AG04450 (cell line): ENCODE data around the gene CSRNP2. TPM values are rescaled to one million over a fixed set of nuclear protein-coding genes. Genes with fewer than 3 reads are reported as not detected.

Source experiments
- CTCF ChIA-PET: fragments of 300-600, 350-600 bp; formaldehyde crosslinking; extraction: SDS; loops from one replicate; lab custom pipeline; 2022; ENCODE audit warnings: antibody characterized with exemption, inconsistent platforms; lab: Charles Lee
- POLR2A ChIA-PET: fragments of 350-600 bp; formaldehyde crosslinking; extraction: SDS; loops from one replicate; lab custom pipeline; 2021; ENCODE audit warnings: antibody characterized with exemption, inconsistent platforms; lab: Yijun Ruan, JAX
- DNase-seq: peaks from one replicate; pipeline ENCODE4 v3.0.0-alpha.2; 2011; ENCODE audit warnings: low read depth, low spot score
- H3K27ac ChIP-seq: one replicate; pipeline ENCODE4 v1.5.1; 2012; ENCODE audit warnings: low read depth, low read length, control low read depth
- H3K27me3 ChIP-seq: one replicate; pipeline ENCODE4 v1.6.0; 2012; ENCODE audit warnings: low read length; ENCODE audit not compliant: control insufficient read depth, insufficient read depth
- H3K4me3 ChIP-seq: 2 replicates; pipeline ENCODE4 v1.5.1; 2011; ENCODE audit warnings: mild to moderate bottlenecking, low read depth, low read length, control low read depth
- H3K9me3 ChIP-seq: 2 replicates; pipeline ENCODE4 v1.5.1; 2012; ENCODE audit warnings: low read length; ENCODE audit not compliant: control insufficient read depth, insufficient read depth
- polyA plus RNA-seq: library from polyadenylated mRNA; depleted of rRNA; stranded (reverse); fragments of >200 nt; gene quantifications from 2 replicates; pipeline ENCODE4 v1.2.3, GENCODE V29; 2011
- TF ChIP-seq, protein P1 (sequence below): IDR thresholded peaks from 2 replicates; pipeline ENCODE4 v1.5.1; 2011; ENCODE audit warnings: low read depth, low read length, control low read depth, inconsistent platforms

Gene CSRNP2
- polyA plus RNA-seq, 1 experiment = 29.9 TPM

GRCh38 chr12:51027342-51027835 lies 56.0 kb downstream of the CSRNP2 start:
- DNase-seq = no peak
- TF ChIP-seq, protein P1, sequence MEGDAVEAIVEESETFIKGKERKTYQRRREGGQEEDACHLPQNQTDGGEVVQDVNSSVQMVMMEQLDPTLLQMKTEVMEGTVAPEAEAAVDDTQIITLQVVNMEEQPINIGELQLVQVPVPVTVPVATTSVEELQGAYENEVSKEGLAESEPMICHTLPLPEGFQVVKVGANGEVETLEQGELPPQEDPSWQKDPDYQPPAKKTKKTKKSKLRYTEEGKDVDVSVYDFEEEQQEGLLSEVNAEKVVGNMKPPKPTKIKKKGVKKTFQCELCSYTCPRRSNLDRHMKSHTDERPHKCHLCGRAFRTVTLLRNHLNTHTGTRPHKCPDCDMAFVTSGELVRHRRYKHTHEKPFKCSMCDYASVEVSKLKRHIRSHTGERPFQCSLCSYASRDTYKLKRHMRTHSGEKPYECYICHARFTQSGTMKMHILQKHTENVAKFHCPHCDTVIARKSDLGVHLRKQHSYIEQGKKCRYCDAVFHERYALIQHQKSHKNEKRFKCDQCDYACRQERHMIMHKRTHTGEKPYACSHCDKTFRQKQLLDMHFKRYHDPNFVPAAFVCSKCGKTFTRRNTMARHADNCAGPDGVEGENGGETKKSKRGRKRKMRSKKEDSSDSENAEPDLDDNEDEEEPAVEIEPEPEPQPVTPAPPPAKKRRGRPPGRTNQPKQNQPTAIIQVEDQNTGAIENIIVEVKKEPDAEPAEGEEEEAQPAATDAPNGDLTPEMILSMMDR = no peak
- ChIA-PET POLR2A (no interaction called here), CTCF (interaction anchor here (0.6 to 2.7 kb wide), 9 partner anchors 20 to 363 kb away, joined by 3 to 9 read pairs (median 4); no protein-coding TSS in a partner anchor)
- Histone ChIP-seq H3K9me3 (no peaks in the 10 kb centered on the region; the same call in 1 of the 2 replicates), H3K4me3 (no peak overlapping the region), H3K27ac (no peak overlapping the region), H3K27me3 (no peaks in the 10 kb centered on the region)

DNA sequence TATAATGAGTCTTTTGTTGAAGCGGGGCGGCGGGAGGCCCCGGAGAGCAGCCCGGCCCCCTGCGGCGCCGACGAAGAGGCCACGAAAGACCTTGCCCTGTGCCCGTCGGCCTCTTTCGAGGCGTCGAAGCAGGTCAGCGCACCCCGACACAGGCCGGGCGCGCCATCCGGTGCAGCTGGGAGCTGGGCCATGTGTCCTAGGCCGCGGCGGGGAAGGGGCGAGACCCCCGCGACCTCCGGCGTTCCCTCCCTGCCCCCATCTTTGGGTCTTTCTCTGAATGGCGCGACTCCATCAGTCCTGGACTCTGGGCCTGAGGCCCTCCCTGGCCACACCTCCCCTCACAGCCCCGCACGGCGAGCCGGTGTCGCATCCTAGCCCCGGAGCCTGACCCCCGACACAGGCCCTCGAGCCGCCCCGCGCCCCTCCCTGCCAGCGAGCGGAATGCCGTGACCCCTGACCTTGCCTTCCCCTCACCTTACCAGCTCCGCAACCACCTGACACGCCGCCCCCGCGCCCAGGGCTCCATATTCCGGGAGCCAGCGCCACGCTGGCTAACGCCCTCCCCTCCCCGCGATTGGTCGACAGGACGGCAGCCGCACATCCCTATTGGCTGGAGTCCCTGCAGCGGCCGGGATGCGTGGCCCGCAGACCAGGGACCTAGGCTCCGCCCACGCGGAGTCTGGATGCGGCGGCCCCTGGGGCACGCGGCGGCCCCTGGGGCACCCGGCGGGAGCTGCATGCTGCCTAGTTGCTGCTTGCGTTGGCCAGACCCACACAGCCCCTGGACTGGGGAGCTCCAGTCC lies 57.4 kb downstream of the CSRNP2 start, which contains the start of gene SLC11A2:
SLC11A2 (minus strand) TSS at position 549 of the 803 bp plus-strand sequence. CDS start 15,656 bp downstream, outside the sequence.
- TF ChIP-seq, protein P1 = 0 out of 2 replicates have a peak, but pooled peaks have one; percentile 7
- CTCF ChIA-PET = interaction anchor here (0.6 to 2.7 kb wide), 5 partner anchors 41 to 315 kb away, joined by 3 to 6 read pairs (median 4); no protein-coding TSS in a partner anchor
- peak within 1 kb of the TSS; percentile 88 for H3K4me3 ChIP-seq
- peak within 1 kb of the TSS; percentile 87 for H3K27ac ChIP-seq
- POLR2A ChIA-PET = interaction anchor here (0.5 to 3.0 kb wide), 7 partner anchors 35 to 306 kb away, joined by 3 to 19 read pairs (median 4); partner anchors contain the start of gene CSRNP2
- no peaks in the 10 kb centered on the region; the same call in 1 of the 2 replicates for H3K9me3 ChIP-seq
- H3K27me3 ChIP-seq = no peaks in the 10 kb centered on the region
- peak; percentile 77 for DNase-seq

DNA sequence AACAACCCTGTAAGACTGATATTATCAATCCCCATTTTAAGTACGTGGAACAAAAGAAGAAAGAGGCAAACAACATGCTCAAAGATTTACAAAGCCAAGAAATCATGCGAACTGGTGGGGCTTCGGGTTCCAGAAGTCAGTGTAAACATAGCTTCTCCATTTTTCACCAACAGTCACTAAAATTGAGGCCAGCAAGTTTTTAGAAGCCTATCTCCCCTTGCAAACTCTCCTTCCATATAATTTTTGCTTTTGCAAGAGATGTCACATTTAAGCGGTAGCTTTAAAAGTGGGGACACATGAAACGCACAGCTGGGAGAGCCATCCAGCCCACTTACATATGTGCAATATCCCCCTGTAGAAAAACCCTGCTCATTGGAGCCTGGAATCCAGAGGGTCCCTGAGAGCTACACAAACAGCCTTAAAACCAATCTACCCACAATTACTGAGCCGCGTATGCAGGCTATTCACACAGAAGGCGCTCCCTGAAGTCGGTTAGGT lies 58.0 kb downstream of the CSRNP2 start:
- no peaks in the 10 kb centered on the region; the same call in 1 of the 2 replicates for H3K9me3 ChIP-seq
- H3K27ac ChIP-seq = peak overlapping the region; percentile 87
- TF ChIP-seq, protein P1 = no peak
- DNase-seq = no peak
- ChIA-PET CTCF (interaction anchor here (0.6 to 2.7 kb wide), 4 partner anchors 200 to 315 kb away, joined by 4 to 7 read pairs (median 5); no protein-coding TSS in a partner anchor), POLR2A (interaction anchor here (0.6 to 3.0 kb wide), 4 partner anchors 25 to 261 kb away, joined by 3 to 19 read pairs (median 4); partner anchors contain the start of gene CSRNP2)
- peak overlapping the region; percentile 88 for H3K4me3 ChIP-seq
- H3K27me3 ChIP-seq = no peaks in the 10 kb centered on the region

DNA sequence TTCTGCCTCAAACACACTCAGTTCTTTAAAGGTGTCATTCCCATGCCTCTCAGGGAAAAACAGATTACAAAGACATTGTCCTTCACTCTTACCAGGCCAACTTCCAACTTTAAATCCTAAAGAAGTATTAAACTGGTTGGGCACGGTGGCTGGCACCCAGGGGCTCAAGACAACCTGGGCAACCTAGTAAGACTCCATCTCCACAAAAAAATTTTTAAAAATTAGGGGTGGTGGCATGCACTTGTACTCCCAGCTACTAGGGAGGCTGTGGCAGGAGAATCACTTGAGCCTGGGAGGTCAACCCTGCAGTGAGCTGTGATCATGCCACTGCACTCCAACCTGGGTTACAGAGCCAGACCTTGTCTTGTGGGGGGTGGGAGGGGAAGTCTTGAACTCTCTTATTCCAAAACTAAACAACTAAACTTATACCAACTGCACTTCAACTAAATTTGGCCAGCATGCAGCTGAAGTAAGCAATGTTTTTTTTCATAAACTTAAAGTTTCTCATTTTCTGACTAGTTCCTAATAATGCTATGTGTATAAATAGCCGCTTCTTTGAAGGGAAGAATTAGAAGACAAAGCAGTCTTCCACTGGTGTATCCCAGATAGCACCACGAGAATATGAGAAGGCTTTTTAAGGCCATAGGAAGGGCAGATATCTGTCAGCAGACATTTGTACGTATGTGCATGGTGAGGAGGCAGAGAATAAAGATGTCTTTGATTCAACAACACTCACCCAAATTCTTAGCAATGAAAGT lies 59.6 kb downstream of the CSRNP2 start:
- Histone ChIP-seq H3K4me3 (peak overlapping the region; percentile 88), H3K9me3 (no peaks in the 10 kb centered on the region; the same call in 1 of the 2 replicates), H3K27ac (peak overlapping the region; percentile 94), H3K27me3 (no peaks in the 10 kb centered on the region)
- ChIA-PET POLR2A (interaction anchor here (0.6 to 3.0 kb wide), 3 partner anchors 59 to 238 kb away, joined by 3 to 19 read pairs (median 3); partner anchors contain the start of gene CSRNP2), CTCF (no interaction called here)
- DNase-seq = no peak
- TF ChIP-seq, protein P1 = no peak
